ENCODE measurements around the gene RNPEP.

GRCh38 chr1:202034683-202035462 lies 52.4 kb downstream of the RNPEP start:
- no peak for TF ChIP-seq EP300 (IDR thresholded peaks at IDR 0.05)
- TF ChIP-seq CTCF (IDR thresholded peaks at IDR 0.05) = no peak
- no peak for TF ChIP-seq POLR2A (IDR thresholded peaks at IDR 0.05; ENCODE audit: low read depth)
- no peak for TF ChIP-seq POLR2AphosphoS5 (IDR thresholded peaks at IDR 0.05)

Measured in esophagus muscularis mucosa (tissue), 4 donors.